Measurements from ENCODE around the gene MMP11.

- TF ChIP-seq ATF3 (IDR thresholded peaks at IDR 0.05) (no peak), REST (IDR thresholded peaks at IDR 0.05; ENCODE audit: low read depth) (no peak), POLR2A (IDR thresholded peaks at IDR 0.05; ENCODE audit: borderline replicate concordance, extremely low read depth, insufficient read depth, insufficient read length) (no peak), EZH2phosphoT487 (IDR thresholded peaks at IDR 0.05; ENCODE audit: borderline replicate concordance) (no peak), CTCF (IDR thresholded peaks at IDR 0.05 in 2 of 3, conservative IDR thresholded peaks at IDR 0.05 in 1 of 3; ENCODE audit: borderline replicate concordance in 1 of 3, insufficient read depth in 1 of 3, low read depth in 2 of 3, low read length in 2 of 3) (no peak), CEBPB (IDR thresholded peaks at IDR 0.05; ENCODE audit: low read depth) (no peak)
Observed at GRCh38 chr22:23778577-23778900, 5.9 kb downstream of the MMP11 start.

Measured in HCT116 (cell line).